CD4-positive, alpha-beta T cell (primary cell): ENCODE results near the gene ZSCAN5A. TPM values are rescaled to one million over a fixed set of nuclear protein-coding genes. Genes with fewer than 3 reads are reported as not detected.
"Not testable (repeated sequence)": the region's sequence is repeated elsewhere in the genome, so short reads cannot be mapped to it uniquely, and the experiment has no call there.

ENCODE experiments used
- ATAC-seq: fragments of 200-7000 bp; cut with Tn5 transposase; one replicate; pipeline ENCODE4 v1.10.0; 2022; ENCODE audit warnings: mild to moderate bottlenecking; ENCODE audit not compliant: poor library complexity
- CTCF ChIA-PET: fragments of 350-600 bp; sonication (Branson Sonifier 250); formaldehyde crosslinking; loops from one replicate; lab custom pipeline; 2021; ENCODE audit warnings: antibody characterized with exemption, inconsistent platforms; lab: Charles Lee
- POLR2A ChIA-PET: fragments of 350-600 bp; sonication (Branson Sonifier 250); formaldehyde crosslinking; loops from one replicate; lab custom pipeline; 2021; ENCODE audit warnings: antibody characterized with exemption, inconsistent platforms; lab: Charles Lee
- DNase-seq, 14 experiments: peaks; one replicate each; pipeline ENCODE4 v3.0.0-alpha.2; 2013 to 2020; ENCODE audit warnings: mixed read lengths in 2 of 14
- H3K27ac ChIP-seq, 2 donors: one replicate each; pipeline versions ENCODE4 v1.5.1 to v1.7.0; 2013; ENCODE audit warnings: low read length in 2 of 2, low read depth in 1 of 2, mild to moderate bottlenecking in 1 of 2
- H3K27me3 ChIP-seq, 2 experiments: 1 replicate in 1 of 2; 2 replicates in 1 of 2; pipeline versions ENCODE4 v1.6.1 to v1.7.0; 2013; ENCODE audit warnings: low read length in 2 of 2, control low read depth in 1 of 2, mild to moderate bottlenecking in 1 of 2, moderate library complexity in 1 of 2; ENCODE audit not compliant: insufficient read depth in 2 of 2, control insufficient read depth in 1 of 2
- H3K36me3 ChIP-seq: one replicate; pipeline ENCODE4 v1.6.1; 2013; ENCODE audit warnings: low read length, control low read depth; ENCODE audit not compliant: insufficient read depth
- H3K4me1 ChIP-seq: one replicate; pipeline ENCODE4 v1.6.1; 2013; ENCODE audit warnings: low read length, control low read depth; ENCODE audit not compliant: insufficient read depth
- H3K4me3 ChIP-seq: one replicate; pipeline ENCODE4 v1.5.1; 2013; ENCODE audit warnings: mild to moderate bottlenecking, low read length, moderate library complexity
- H3K9me3 ChIP-seq, 2 experiments: 1 replicate in 1 of 2; 2 replicates in 1 of 2; pipeline versions ENCODE4 v1.6.1 to v1.7.0; 2013; ENCODE audit warnings: low read length in 2 of 2, mild to moderate bottlenecking in 2 of 2, control low read depth in 1 of 2, moderate library complexity in 1 of 2; ENCODE audit not compliant: control insufficient read depth in 1 of 2, insufficient read depth in 1 of 2
- H3K27ac Mint-ChIP-seq: one replicate; pipeline ENCODE4 v1.8.0; 2020; ENCODE audit warnings: mixed read lengths
- H3K27me3 Mint-ChIP-seq: one replicate; pipeline ENCODE4 v1.8.0; 2021; ENCODE audit warnings: mixed read lengths
- H3K36me3 Mint-ChIP-seq: one replicate; pipeline ENCODE4 v1.8.0; 2021; ENCODE audit warnings: low read depth, mixed read lengths
- H3K4me1 Mint-ChIP-seq: one replicate; pipeline ENCODE4 v1.8.0; 2021; ENCODE audit warnings: low read depth, mixed read lengths
- H3K4me3 Mint-ChIP-seq: one replicate; pipeline ENCODE4 v1.8.0; 2020; ENCODE audit warnings: mild to moderate bottlenecking, mixed read lengths
- H3K9me3 Mint-ChIP-seq: one replicate; pipeline ENCODE4 v1.8.0; 2020; ENCODE audit warnings: mixed read lengths
- CTCF ChIP-seq: fragments of 200-600 bp; IDR thresholded peaks from one replicate; pipeline ENCODE4 v1.8.0; 2022; ENCODE audit warnings: antibody characterized with exemption, mild to moderate bottlenecking
- intact Hi-C, 2 experiments: fragments of 100-400 bp; cut with DNase I in 1 of 2; cut with micrococcal nuclease in 1 of 2; formaldehyde crosslinking; loops; one replicate each; pipeline versions ENCODE4 v1.15.1 to v1.9.0; 2023 to 2025; cut with DNase I, micrococcal nuclease
- total RNA-seq, 174 experiments: library from RNA in 2 of 174; stranded (reverse) in 2 of 174; gene quantifications; one replicate each; pipeline ENCODE4 v1.2.3 and lab custom pipeline; 2021 to 2026

The ZSCAN5A gene
- total RNA-seq, 2 experiments from 2014 or later = 3.3 to 4.4 TPM

DNA sequence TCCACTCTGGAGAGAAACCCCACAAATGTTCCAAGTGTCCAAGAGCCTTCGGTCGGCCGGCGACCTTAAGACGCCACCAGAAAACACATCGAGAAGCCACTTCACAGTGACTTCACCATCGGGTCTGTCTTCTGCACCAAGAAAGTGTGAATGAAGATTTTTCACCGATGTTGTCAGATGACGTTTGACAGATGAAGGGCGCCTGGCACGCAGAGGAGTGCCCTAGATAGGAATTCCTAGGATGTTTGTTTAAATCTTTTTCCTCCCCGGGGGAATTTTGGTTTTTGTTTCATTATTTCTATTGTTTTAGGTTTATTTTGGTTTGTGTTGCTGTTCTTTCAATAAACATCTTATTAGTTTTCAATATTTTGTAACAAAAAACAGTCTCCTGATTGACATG lies 105.5 kb downstream of the ZSCAN5A start:
- Mint-ChIP-seq H3K4me1 (no peaks in the 10 kb centered on the region), H3K27ac (no peak overlapping the region), H3K27me3 (peaks cover 19% of the 10 kb centered on the region), H3K4me3 (no peak overlapping the region), H3K36me3 (no peaks in the 10 kb centered on the region), H3K9me3 (no peaks in the 10 kb centered on the region)
- Histone ChIP-seq H3K36me3 (no peaks in the 10 kb centered on the region), H3K4me1 (no peaks in the 10 kb centered on the region), H3K27me3 (no peaks in the 10 kb centered on the region), H3K27ac (no peak overlapping the region), H3K9me3 (no peaks in the 10 kb centered on the region), H3K4me3 (no peak overlapping the region)
- CTCF ChIA-PET = no interaction called here
- POLR2A ChIA-PET = no interaction called here
- ATAC-seq (no peak), DNase-seq (no peak)
- intact Hi-C loops = no loop called here
- no peak for TF ChIP-seq CTCF

DNA sequence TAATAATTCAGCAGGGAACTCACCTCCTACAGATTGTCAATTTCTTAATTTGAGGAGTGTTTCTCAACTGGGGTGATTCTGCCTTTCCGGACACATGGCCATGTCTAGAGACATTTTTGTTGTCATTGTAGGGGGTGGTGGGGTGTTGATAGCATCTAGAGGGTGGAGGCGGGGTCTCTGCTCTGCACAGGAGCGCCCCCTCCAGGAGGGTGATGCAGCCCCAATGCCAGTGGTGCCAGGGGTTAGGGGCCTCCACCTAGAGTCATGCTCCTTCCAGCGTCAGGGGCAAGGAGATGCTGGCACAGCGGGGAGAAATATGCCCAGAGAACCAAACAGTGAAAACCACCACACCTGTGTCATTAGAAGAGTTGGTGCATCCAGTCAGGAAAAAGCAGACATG lies 107.1 kb downstream of the ZSCAN5A start:
- H3K9me3 Mint-ChIP-seq, H3K27ac ChIP-seq, H3K4me1 Mint-ChIP-seq, H3K4me3 Mint-ChIP-seq, ATAC-seq, H3K27me3 ChIP-seq, H3K36me3 Mint-ChIP-seq, H3K9me3 ChIP-seq, POLR2A ChIA-PET, H3K27ac Mint-ChIP-seq, CTCF ChIA-PET, H3K4me3 ChIP-seq, H3K4me1 ChIP-seq, H3K36me3 ChIP-seq, intact Hi-C loops, DNase-seq: not testable (repeated sequence)
- peaks cover 13% of the 10 kb centered on the region for H3K27me3 Mint-ChIP-seq

GRCh38 chr19:56201973-56202372 lies 112.7 kb downstream of the ZSCAN5A start, which contains the start of gene ZSCAN5C:
ZSCAN5C (plus strand) TSS chr19:56202273; CDS start chr19:56205914, 3,641 bp downstream.
- TF ChIP-seq CTCF = no peak
- Mint-ChIP-seq H3K4me3 (no peak within 1 kb of the TSS), H3K27me3 (no peaks in the 10 kb centered on the region), H3K27ac (no peak within 1 kb of the TSS), H3K4me1 (no peaks in the 10 kb centered on the region), H3K9me3 (no peaks in the 10 kb centered on the region), H3K36me3 (no peaks in the 10 kb centered on the region)
- Histone ChIP-seq H3K9me3 (no peaks in the 10 kb centered on the region), H3K27me3 (no peaks in the 10 kb centered on the region), H3K4me3 (no peak within 1 kb of the TSS), H3K36me3 (no peaks in the 10 kb centered on the region), H3K4me1 (no peaks in the 10 kb centered on the region), H3K27ac (no peak within 1 kb of the TSS)
- intact Hi-C loops = no loop called here
- ChIA-PET CTCF (no interaction called here), POLR2A (no interaction called here)
- no peak for DNase-seq
- no peak for ATAC-seq

DNA sequence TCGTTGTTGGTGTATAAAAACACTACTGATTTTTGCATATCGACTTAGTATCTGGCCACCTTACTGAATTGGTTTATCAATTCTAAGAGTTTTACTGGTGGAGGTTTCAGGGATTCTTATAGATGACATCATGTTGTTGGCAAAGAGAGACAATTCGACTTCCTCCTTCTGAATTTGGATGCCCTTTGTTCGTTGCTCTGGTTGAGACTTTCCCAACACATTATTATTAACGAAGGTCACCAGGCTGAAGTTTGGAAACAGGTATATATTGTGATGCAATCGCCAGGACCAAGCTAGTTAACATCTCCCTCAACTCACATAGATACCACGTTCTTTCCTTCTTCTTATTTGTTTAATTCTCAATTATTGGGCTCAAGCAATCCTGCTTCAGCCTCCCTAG lies 115.0 kb downstream of the ZSCAN5A start:
- ATAC-seq (no peak), DNase-seq (no peak)
- no peak overlapping the region for H3K27ac Mint-ChIP-seq
- H3K27ac ChIP-seq = no peak overlapping the region
- H3K9me3 Mint-ChIP-seq = no peaks in the 10 kb centered on the region
- CTCF ChIA-PET = no interaction called here
- H3K4me1 Mint-ChIP-seq = no peaks in the 10 kb centered on the region
- no peak overlapping the region for H3K4me3 ChIP-seq
- H3K4me1 ChIP-seq = no peaks in the 10 kb centered on the region
- H3K36me3 ChIP-seq = no peaks in the 10 kb centered on the region
- no peak for TF ChIP-seq CTCF
- H3K9me3 ChIP-seq = no peaks in the 10 kb centered on the region
- no peaks in the 10 kb centered on the region for H3K27me3 ChIP-seq
- no peak overlapping the region for H3K4me3 Mint-ChIP-seq
- H3K27me3 Mint-ChIP-seq = no peaks in the 10 kb centered on the region
- intact Hi-C loops = no loop called here
- POLR2A ChIA-PET = no interaction called here
- H3K36me3 Mint-ChIP-seq = no peaks in the 10 kb centered on the region

- H3K27me3 ChIP-seq, CTCF ChIA-PET, H3K27ac Mint-ChIP-seq, DNase-seq, H3K4me3 Mint-ChIP-seq, H3K36me3 ChIP-seq, H3K4me3 ChIP-seq, POLR2A ChIA-PET, H3K27me3 Mint-ChIP-seq, H3K36me3 Mint-ChIP-seq, intact Hi-C loops, H3K9me3 ChIP-seq, ATAC-seq, H3K4me1 ChIP-seq, H3K9me3 Mint-ChIP-seq, H3K27ac ChIP-seq, H3K4me1 Mint-ChIP-seq: not testable (repeated sequence)
Observed at GRCh38 chr19:56197646-56198045, 117.0 kb downstream of the ZSCAN5A start, which contains the start of gene ZSCAN5B. ZSCAN5B (minus strand) TSS chr19:56197783; CDS start chr19:56193052, 4,731 bp downstream.
